Stimulated activated naive B cell treated with anti-CD40 and anti-IgM and Interleukin-4, amounts not matched to agents 10 μg/mL and 1 μg/mL and 100 μg/mL, for 72 hours (primary cell): ENCODE results near the gene GINS2.

ENCODE experiments used
- ATAC-seq, 2 donors: fragments of 150-1000 bp; cut with Tn5 transposase; replicated peaks; 2 replicates each; pipeline ENCODE4 v1.10.0; 2021; ENCODE audit warnings: moderate library complexity in 1 of 2
- DNase-seq: peaks from one replicate; pipeline ENCODE4 v3.0.0; 2021
- H3K27ac Mint-ChIP-seq: one replicate; pipeline ENCODE4 v1.8.0; 2022; ENCODE audit warnings: mild to moderate bottlenecking, mixed read lengths
- H3K27me3 Mint-ChIP-seq, 2 donors: one replicate each; pipeline ENCODE4 v1.8.0; 2022; ENCODE audit warnings: mixed read lengths in 2 of 2
- H3K36me3 Mint-ChIP-seq, 2 donors: one replicate each; pipeline ENCODE4 v1.8.0; 2022; ENCODE audit warnings: mixed read lengths in 2 of 2, mild to moderate bottlenecking in 1 of 2
- H3K4me1 Mint-ChIP-seq, 2 donors: one replicate each; pipeline ENCODE4 v1.8.0; 2022; ENCODE audit warnings: mixed read lengths in 2 of 2, mild to moderate bottlenecking in 1 of 2
- H3K4me3 Mint-ChIP-seq, 2 donors: one replicate each; pipeline ENCODE4 v1.8.0; 2022; ENCODE audit warnings: mild to moderate bottlenecking in 2 of 2, mixed read lengths in 2 of 2, moderate library complexity in 1 of 2
- H3K9me3 Mint-ChIP-seq, 2 donors: one replicate each; pipeline ENCODE4 v1.8.0; 2022; ENCODE audit warnings: mixed read lengths in 2 of 2, mild to moderate bottlenecking in 1 of 2

GINS2 gene

GRCh38 chr16:85643631-85644030, 45.1 kb downstream of the GINS2 start:
- no peak overlapping the region for H3K27ac Mint-ChIP-seq
- no peaks in the 10 kb centered on the region for H3K27me3 Mint-ChIP-seq
- DNase-seq: no peak
- H3K4me1 Mint-ChIP-seq: peaks cover 15 to 20% of the 10 kb centered on the region in 2 donors
- no peaks in the 10 kb centered on the region for H3K9me3 Mint-ChIP-seq
- H3K36me3 Mint-ChIP-seq: peaks cover 5 to 12% of the 10 kb centered on the region in 2 donors
- no peak for ATAC-seq
- H3K4me3 Mint-ChIP-seq: no peak overlapping the region

DNA sequence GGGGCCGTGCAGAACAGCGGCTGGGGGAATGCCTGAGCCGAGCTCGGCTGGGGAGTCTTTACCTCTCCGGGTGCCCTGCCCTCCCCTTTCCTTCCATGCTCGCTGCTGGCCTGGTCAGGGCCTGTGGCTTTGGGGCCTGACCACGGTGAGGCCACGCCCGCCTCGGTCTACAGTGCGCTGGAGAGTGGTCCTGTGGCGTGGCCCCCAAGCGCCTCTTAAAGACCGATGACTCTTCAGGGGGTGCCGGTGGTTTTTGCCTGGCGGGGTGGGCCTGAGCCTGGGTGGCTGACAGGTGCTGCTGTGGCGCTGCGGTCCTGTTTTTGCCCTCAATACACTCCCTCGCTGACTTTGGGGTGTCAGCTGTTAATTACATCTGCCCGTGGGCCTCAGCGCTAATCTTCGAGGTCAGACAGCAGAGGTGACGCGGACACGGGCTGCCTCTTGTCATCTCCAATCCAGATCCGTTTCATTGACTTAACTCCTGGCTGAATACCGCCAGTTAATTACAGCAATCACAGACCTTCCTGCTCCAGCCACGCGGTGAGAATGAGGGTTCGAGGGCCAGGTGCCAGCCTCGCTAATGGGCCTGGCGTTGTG, 45.9 kb downstream of the GINS2 start:
- DNase-seq: no peak
- Mint-ChIP-seq H3K4me3 (no peak overlapping the region), H3K27me3 (no peaks in the 10 kb centered on the region), H3K36me3 (peaks cover 7 to 10% of the 10 kb centered on the region in 2 donors), H3K9me3 (no peaks in the 10 kb centered on the region), H3K27ac (no peak overlapping the region), H3K4me1 (peaks cover 14 to 27% of the 10 kb centered on the region in 2 donors)
- ATAC-seq: no peak

- no peak for DNase-seq
- Mint-ChIP-seq H3K4me1 (peaks cover 14 to 32% of the 10 kb centered on the region in 2 donors), H3K27me3 (no peaks in the 10 kb centered on the region), H3K4me3 (no peak overlapping the region), H3K27ac (no peak overlapping the region), H3K9me3 (no peaks in the 10 kb centered on the region), H3K36me3 (peaks cover 7 to 10% of the 10 kb centered on the region in 2 donors)
- no peak for ATAC-seq
Measured at GRCh38 chr16:85641776-85642176, 47.0 kb downstream of the GINS2 start.

DNA sequence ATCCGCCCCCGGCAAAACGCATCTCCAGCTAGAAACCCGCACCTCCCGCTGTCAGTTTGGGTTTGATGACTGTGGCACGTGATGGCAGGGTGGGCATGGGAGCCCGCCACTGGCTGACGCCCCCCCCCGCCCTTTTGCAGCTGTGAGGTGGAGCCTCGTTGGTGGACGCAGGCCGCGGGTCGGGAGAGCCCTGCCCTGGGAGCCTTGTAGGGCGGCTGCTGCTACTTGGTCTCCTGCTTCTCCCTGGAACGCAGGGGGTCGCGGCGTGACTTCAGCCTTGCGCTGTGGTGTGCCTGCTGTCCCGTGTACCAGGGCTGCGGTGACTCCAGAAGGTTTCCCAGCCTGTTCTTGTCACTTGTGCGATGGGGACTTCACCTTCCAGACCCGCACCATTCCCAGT, 47.4 kb downstream of the GINS2 start:
- Mint-ChIP-seq H3K36me3 (peaks cover 7 to 10% of the 10 kb centered on the region in 2 donors), H3K27me3 (no peaks in the 10 kb centered on the region), H3K4me1 (peaks cover 14 to 33% of the 10 kb centered on the region in 2 donors), H3K9me3 (no peaks in the 10 kb centered on the region), H3K4me3 (no peak overlapping the region), H3K27ac (no peak overlapping the region)
- ATAC-seq (no peak), DNase-seq (no peak)

DNA sequence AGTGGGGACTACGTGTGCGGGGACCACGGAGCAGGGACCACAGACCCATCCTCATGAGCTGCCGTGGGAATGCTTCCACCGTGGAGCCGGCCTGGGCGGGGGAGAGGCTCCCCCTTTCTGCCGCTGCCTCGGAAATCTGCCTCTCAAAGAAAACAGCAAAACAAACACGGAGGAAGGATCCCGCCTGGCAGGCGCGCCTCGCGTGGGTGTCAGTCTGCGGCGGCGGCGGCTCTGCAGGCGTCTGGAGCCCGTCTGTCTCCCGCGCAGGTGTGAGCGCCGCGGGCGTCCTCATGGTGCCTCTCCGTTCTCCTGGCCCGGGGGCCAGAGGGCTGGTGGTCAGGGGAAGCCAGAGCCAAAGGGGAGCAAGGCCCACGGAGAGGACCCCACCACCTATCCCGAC, 48.2 kb downstream of the GINS2 start:
- Mint-ChIP-seq H3K27ac (no peak overlapping the region), H3K4me3 (no peak overlapping the region), H3K27me3 (no peaks in the 10 kb centered on the region), H3K9me3 (no peaks in the 10 kb centered on the region), H3K4me1 (peaks cover 11 to 26% of the 10 kb centered on the region in 2 donors), H3K36me3 (peaks cover 4 to 7% of the 10 kb centered on the region in 2 donors)
- ATAC-seq (no peak), DNase-seq (no peak)

DNA sequence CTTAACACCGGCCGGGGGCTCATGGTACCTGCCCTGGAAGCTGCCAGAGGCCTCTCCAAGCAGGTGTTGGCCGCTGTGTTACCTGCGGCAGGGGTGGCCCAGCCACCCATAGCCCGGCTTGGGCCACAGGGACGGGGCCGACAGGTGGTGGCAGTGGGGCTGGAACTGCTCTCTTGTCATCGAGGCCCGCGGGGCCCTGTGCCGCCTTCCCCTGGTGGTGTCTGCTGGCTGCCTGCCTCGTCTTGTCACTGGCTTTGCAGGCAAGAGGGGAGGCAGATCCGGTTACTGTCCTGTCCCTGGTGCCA, 48.5 kb downstream of the GINS2 start:
- Mint-ChIP-seq H3K4me3 (no peak overlapping the region), H3K27ac (no peak overlapping the region), H3K9me3 (no peaks in the 10 kb centered on the region), H3K27me3 (no peaks in the 10 kb centered on the region), H3K36me3 (peaks cover 4 to 7% of the 10 kb centered on the region in 2 donors), H3K4me1 (peaks cover 11 to 27% of the 10 kb centered on the region in 2 donors)
- ATAC-seq: no peak
- DNase-seq: no peak

DNA sequence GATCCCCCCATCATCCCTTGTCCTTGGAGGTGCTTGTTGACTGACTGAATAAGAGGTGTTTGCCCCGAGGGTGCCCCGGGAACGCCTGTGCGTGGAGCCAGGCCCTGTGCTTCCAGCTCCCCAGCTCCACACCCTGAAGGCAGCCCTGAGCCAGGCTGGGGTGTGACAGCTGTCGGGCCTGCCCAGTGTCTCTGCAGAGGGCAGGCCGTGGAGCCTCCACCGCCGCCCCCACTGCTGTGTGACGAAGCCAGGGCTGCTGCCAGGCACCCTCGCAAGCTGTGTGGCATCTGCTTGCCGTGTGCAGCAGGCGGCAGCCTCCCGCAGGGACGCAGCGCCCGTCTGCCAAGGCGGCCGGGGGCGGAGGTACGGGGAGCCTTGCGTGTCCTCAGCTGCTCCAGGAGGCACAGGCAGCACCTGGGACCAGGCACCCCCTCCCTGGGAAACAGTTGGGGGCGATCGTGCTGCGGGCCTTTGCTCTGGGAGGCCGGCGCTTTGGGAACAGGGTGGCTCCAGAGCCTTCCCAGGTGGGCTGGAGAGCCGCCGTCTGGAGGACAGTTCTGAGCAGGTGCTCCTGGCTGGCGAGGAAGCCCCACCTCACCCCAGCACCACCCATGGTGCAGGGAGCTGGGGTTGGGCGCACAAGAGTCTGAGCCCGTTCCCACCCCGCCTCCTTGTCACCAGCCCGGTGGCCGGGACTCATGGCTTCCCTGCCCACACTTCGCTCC, 49.1 kb downstream of the GINS2 start:
- H3K4me1 Mint-ChIP-seq: peaks cover 13 to 32% of the 10 kb centered on the region in 2 donors
- ATAC-seq (no peak), DNase-seq (no peak)
- peaks cover 4 to 7% of the 10 kb centered on the region in 2 donors for H3K36me3 Mint-ChIP-seq
- H3K27me3 Mint-ChIP-seq: no peaks in the 10 kb centered on the region
- no peak overlapping the region for H3K27ac Mint-ChIP-seq
- H3K4me3 Mint-ChIP-seq: no peak overlapping the region
- no peaks in the 10 kb centered on the region for H3K9me3 Mint-ChIP-seq

DNA sequence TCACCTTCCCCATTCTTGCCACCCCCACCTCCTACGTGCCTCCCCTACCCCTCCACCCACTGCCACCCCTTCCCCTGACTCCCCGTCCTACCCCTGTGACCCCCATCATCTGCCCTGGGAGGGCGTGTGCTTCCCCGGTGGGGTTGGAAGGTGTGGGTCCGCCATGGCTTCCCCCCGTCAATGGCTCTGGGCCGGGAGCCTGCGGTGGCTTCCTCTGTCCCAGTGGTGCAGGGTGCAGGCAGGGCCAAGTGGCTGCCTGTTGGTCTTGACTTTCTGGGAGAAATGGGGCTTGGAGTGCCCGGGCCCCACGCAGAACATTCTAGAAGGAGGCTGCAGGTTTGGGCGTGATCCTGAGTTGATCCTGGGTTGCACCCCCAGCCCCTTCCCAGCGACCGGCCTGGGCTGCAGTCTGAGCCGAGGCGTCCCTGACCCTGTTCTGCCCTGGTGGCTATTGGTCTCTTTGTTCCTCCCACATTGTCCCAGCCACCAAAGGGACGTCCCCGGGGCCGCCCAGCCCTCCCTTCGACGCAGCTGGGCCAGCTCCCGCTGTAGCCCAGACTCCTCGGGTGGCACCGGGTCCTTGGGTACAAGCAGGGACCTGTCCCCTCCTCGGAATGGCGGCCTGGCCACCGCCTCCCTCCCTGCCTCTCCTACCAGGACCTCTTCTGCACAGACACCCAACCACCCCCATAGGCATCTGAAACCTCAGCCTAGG, 49.9 kb downstream of the GINS2 start:
- Mint-ChIP-seq H3K4me3 (no peak overlapping the region), H3K27me3 (no peaks in the 10 kb centered on the region), H3K36me3 (peaks cover 4% of the 10 kb centered on the region in 2 donors), H3K27ac (no peak overlapping the region), H3K4me1 (peaks cover 10 to 33% of the 10 kb centered on the region in 2 donors), H3K9me3 (no peaks in the 10 kb centered on the region)
- no peak for DNase-seq
- no peak for ATAC-seq

DNA sequence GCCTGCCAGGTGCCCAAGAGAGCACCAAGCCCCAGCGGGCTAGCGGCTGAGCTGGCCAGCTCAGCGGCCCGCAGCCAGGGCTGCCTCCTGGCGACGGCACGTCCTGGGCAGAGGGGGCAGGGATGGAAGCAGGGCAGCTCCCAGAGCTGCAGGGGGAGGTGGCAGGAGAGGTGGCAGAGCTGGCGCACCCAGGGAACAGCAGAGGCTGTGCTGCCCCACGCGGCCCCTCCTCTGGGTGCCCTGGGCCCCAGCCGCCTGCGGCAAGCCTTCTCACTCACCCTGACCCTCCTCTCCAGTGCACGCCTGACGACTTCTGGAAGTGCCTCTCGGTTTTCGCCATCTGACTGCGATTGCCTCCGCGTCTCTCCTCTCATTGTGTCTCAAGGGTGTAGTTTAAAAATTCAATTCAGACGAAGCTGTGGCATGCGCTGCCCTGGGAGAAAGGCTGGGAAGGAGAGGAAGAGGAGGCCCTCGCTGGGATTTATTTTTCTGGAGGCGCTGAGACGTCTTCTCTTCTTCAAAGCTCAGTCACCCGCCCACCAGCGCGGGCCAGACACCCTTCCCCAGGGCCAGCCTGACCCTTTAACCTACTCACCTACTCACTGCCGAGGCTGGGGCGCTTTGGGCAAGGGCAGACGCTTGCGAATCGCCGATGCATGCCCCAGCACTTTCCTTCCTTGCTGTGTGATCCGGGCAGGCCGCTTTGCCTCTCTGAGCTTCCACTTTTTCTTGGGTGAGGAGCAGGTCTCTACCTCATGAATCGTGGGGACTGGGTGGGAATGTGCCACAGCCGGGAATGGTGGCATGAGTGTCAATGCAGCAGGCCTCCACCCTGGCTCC, 50.7 kb downstream of the GINS2 start:
- H3K27ac Mint-ChIP-seq: no peak overlapping the region
- no peaks in the 10 kb centered on the region for H3K9me3 Mint-ChIP-seq
- H3K27me3 Mint-ChIP-seq: no peaks in the 10 kb centered on the region
- ATAC-seq: no peak
- no peak for DNase-seq
- H3K36me3 Mint-ChIP-seq: peaks cover 4% of the 10 kb centered on the region in 2 donors
- peaks cover 10 to 35% of the 10 kb centered on the region in 2 donors for H3K4me1 Mint-ChIP-seq
- no peak overlapping the region for H3K4me3 Mint-ChIP-seq

- Mint-ChIP-seq H3K4me1 (peaks cover 10 to 35% of the 10 kb centered on the region in 2 donors), H3K4me3 (no peak overlapping the region), H3K36me3 (peaks cover 4% of the 10 kb centered on the region in 2 donors), H3K9me3 (no peaks in the 10 kb centered on the region), H3K27ac (no peak overlapping the region), H3K27me3 (no peaks in the 10 kb centered on the region)
- ATAC-seq (no peak), DNase-seq (no peak)
Measured at GRCh38 chr16:85637061-85637807, 51.5 kb downstream of the GINS2 start.

- DNase-seq (no peak), ATAC-seq (no peak)
- no peak overlapping the region for H3K4me3 Mint-ChIP-seq
- peaks cover 11 to 35% of the 10 kb centered on the region in 2 donors for H3K4me1 Mint-ChIP-seq
- peaks cover 4% of the 10 kb centered on the region in 2 donors for H3K36me3 Mint-ChIP-seq
- H3K27me3 Mint-ChIP-seq: no peaks in the 10 kb centered on the region
- H3K9me3 Mint-ChIP-seq: no peaks in the 10 kb centered on the region
- H3K27ac Mint-ChIP-seq: no peak overlapping the region
Measured at GRCh38 chr16:85636234-85636812, 52.4 kb downstream of the GINS2 start.

- Mint-ChIP-seq H3K27ac (no peak overlapping the region), H3K4me3 (no peak overlapping the region)
Measured at GRCh38 chr16:85635545-85636140, 53.1 kb downstream of the GINS2 start.

More at GRCh38 chr16:85635545-85636140, 53.1 kb downstream of the GINS2 start:
- H3K36me3 Mint-ChIP-seq: peaks cover 1 to 4% of the 10 kb centered on the region in 2 donors
- H3K4me1 Mint-ChIP-seq: peaks cover 12 to 35% of the 10 kb centered on the region in 2 donors
- ATAC-seq: no peak
- H3K9me3 Mint-ChIP-seq: no peaks in the 10 kb centered on the region
- DNase-seq: no peak
- H3K27me3 Mint-ChIP-seq: no peaks in the 10 kb centered on the region
